HG02885 (cell line): ENCODE data around the gene ATXN1.
A peak's percentile ranks its signal among the peaks of the same experiment; 100 is the strongest.

Experiments
- ATAC-seq: cut with Tn5 transposase; IDR thresholded peaks from one replicate; pipeline ENCODE4 v1.9.1; 2021; ENCODE audit warnings: mild to moderate bottlenecking; ENCODE audit not compliant: unreplicated experiment, poor library complexity

Gene ATXN1

DNA sequence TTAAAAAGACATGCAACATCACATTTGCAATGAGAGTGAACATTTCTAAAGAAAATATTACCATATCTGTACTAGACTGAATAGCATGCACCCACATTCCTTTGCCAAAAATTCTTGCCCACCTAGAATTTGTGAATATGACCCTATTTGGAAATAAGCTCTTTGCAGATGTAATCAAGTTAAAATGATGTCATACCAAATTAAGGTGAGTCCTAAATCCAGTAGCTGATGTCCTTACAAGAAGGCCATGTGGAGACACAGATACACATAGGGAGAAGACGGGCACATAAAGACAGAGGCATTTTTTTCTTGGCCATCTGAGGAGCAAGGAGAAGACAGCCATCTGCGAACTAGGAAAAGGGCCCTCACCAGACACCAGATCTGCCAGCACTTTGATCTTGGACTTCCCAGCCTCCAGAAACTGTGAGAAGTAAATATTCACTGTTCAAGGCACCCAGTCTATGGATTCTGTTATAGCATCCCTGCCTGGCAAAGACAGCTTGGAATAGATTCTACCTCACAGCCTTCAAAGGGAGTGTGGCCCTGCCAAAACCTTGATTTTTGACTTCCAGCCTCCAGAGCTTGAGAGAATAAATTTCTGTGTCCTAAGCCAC is 22.8 kb upstream of the ATXN1 start:
- ATAC-seq, result no peak

DNA sequence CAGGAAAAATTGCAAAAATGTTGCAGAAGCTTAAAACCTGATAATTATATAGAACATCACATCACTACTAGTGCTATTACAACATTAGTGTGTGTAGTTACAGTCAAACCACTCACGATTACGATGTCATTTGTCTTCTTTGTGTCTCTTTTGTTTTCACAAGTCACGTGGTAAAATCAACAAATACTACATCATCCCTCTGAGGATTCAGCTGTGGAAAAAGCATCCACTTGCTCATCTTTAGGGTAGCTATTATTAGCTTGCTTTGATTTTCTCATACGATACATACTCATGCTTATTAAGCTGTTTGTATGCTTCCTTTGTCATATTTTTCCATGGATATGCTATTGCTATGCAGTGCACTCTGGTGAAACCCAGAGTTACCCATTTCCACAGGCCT is 22.2 kb upstream of the ATXN1 start:
- no peak for ATAC-seq

DNA sequence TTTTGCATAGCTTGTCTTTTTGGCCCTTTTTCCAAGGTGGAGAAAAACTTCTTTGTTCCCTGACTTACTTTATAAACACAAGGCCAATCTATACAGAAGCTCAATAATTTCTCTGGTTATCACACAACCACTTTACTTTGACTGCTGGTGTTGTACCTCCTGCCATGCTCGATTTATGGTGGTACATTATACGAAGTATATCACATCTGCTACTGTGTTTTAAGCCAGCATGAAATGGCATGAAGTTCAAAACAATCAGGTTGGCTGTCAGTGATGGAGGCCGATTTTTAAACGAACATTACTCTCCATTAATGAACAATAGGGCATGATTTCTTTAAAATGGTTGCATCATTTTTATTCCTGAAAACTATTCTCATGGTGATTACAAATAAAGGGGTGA is 21.0 kb upstream of the ATXN1 start:
- no peak for ATAC-seq

DNA sequence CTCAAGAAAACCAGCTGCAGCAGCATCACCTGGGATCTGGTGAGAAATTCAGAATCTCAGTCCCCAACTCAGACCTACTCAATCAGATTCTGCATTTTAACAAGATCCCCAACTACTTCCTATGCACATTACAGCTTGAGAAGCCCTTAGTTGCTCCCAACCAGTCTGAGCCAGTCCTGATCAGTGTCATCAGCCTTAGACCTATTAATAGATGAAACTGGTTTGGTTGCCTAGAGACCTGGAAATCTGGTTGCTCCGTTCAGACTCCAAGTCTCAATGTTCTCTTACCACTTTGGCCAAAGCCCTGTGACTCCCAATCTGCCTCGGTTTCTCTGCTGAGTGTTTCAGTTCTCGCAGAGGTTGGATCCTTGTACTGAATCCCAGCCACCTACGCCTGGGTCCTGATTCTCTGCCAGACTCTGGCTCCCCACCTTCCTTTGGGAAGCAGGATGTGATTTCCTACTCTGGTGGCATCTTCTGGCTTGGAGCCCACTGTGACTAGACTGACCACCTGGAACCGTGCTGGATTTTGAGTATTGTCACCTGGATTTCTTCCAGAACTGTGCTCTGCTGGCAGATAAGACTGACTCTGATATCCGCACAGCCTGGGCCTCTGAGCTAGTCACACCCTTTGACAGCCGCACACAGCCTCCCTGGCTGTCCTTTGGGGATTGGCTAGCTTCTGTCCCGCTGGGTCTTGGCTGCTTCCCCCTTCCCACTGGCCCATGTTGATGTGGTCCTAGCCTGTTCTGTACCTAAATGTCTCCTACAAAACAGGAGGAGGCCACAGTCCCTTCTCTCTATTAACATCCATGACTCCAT is 20.3 kb upstream of the ATXN1 start:
- ATAC-seq, result no peak

DNA sequence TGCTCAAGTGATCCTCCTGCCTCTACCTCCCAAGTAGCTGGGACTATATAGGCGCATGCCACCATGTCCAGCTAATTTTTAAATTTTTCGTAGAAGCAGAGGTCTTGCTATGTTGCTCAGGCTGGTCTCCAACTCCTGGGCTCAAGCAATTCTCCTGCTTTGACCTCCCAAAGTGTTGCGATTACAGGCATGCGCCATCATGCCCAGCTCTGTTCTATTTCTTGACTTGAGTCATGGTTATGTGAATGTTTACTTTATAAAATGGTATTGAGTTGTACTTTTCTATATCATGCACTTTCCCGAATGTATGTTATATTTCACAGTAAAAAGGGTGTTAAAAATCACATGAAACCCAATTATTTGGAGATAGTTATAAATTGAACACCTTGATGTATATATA is 17.3 kb upstream of the ATXN1 start:
- ATAC-seq, result no peak

DNA sequence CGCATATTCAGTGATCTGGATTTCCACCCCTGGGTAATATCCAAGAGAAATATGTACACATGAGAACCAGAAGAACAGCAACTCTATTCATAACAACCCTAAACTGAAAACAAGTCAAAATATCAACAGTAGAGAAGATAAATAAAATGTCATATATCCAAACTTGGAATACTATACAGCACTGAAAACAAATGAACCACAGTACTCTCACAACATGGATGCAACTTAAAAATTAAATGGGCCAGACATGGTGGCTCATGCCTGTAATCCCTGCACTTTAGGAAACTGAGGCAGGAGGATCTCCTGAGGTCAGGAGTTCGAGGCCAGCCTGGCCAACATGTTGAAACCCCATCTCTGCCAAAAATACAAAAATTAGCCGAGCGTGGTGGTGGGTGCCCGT is 16.5 kb upstream of the ATXN1 start:
- no peak for ATAC-seq

DNA sequence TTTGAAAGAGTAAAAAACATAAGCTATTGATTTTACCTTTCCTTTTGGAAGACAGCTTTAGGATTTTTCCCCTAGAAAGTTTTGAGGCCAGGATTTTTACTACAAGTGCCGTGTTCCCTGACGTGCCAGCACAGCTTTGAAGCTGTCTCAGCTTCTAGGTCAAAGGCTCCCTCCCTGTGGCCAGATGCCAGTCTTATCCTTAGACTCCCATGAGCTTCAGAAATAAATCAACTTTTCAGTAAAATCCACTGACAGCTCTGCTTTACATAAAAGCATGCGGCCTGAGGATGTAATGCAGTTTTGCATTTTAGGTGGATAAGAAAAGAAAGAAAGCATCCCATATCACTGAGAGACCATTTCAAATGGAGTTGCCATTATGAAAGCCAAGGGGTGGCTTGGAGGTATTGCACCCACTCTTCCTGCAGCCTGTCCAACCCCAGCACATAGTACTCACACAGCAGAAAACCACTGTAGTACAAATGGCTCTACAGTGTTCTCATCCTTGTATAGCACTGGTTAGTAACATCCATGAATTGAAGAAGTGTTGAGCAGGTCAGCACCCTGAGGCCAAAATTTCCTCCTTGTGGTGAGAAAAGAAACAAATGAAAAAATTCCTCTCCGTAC is 15.2 kb upstream of the ATXN1 start:
- no peak for ATAC-seq

DNA sequence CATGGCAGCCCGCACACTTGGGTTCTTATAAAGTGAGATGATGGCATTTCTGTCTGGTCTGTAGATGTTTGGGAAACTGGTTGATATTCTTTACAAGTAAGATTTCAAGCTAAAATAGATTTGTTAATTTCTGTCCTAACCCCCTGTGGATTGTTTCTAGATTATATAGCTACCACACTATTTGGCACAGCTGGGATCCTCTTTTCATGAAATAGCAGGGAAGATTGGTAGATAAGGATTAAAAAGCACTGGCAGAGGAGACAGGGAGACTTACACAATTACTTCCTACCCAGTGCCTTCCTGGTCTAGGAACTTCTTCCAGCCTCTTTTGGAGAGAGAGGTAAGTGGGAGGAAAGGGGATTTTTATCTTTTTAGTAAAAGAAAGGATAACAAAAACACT is 13.2 kb upstream of the ATXN1 start:
- ATAC-seq, result no peak

DNA sequence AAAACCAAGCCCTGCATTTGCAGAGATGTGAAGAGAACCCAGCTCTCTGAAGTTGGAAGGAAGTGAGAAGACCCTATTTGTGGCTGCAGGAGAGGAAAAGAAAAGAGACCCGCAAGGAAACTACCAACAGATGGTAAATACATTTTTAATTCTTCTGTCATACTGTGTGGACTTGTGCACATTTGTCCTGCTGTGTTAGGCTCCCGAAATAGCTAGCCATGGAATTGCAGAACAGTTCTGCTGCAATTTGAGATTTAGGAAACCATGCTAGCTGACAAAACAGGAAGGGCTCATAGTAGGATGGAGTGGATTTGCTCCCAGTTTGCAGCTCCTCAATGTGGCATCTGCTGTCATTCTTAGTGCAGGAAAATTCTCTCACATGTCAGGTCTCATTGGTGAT is 12.1 kb upstream of the ATXN1 start:
- ATAC-seq, result no peak

DNA sequence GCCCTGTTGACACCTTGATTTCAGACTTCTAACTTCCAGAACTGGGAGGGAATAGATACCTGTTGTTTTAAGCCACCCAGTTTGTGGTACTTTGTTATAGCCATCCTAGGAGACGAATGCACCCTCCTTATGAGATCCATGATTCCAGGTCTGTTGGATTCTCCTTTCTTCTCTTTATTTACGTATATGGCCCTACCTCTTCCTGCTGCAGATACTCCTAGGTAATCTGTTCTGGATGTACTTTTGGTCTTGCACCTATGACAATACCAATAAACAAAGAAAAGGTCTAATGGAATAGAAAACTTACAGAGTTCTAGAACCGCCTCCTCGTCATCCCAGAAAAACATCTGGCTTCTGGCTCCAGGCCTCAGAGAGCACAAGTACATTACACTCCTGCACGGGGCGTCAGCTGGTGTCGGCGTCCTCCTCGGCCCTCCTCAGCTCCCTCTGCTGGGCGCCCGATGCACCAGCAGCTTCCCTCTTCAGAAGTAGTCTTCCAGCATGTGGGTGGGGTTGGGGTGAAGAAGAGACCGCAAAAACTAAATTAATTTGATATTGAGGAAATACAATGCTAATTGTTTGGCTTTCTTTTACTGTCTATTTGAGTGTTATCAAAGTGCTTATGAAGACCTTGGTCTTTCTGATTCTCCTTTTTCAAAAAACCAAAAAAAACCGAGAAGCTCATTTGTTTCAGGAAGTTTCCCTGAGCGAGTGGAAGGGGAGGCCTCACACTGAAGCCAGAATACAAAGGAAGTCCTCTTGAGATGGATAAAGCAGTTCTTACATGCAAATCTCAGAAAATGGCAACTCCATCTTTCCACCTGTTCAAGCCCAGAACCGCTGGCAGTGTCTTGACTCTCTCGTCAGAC is 9.7 kb upstream of the ATXN1 start:
- peak; percentile 96 for ATAC-seq

DNA sequence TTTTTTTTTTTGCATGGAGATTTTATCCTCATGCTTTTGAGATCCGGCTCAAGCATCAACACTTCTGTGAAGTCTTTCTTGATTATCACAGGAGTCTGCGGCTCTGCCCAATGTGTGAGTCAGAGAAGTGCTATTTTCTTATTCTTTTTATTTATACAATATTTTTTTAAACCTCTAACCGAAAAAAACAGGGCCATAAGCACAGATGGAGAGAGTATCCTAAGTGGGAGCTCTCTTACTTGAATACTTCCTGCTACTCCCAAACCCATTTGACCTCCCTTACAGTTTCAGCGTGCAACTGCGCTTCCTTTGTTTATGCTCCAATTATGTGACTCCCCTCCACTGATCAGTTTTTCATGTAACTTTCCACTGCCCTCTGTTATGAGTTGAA is 8.7 kb upstream of the ATXN1 start:
- ATAC-seq, result no peak

DNA sequence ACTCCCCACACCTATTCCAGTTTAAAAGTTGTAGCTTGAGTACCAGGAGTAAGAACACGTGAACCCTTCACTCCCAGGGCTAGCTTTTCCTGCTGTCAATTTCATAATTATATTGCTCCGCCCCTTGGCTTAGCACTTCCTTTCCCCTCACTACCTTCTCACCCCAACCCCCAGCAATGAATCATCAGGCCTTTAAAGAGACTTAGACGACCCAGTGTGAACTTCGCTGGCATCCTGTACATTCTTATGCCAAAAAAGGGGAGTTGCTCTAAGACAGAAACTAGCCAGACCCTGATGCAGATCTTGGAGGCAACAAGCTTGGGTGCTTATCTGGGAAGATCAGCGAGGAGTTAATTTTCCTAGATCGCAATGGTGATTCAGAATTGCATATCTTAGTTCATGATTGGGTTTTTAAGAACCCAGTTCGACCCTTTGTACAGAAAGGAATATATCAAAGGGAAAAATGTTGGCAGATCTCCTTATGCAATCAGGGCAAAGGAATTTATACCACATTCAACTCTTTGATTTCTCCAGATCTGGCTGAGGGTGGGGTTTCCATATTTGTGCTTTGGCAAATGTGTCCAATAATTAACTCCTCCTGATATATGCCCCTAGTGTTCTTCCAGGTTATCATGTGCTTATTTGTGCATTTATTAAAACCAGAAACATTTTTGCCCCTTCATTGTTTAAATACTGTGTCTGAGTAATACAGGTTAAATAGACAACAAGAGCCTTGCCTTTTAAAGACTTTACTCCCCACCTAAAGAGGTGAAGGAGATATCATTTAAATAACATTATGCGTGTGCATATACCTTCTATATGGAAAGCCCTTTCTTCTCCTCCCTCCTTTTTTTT is 8.1 kb upstream of the ATXN1 start:
- ATAC-seq, result no peak

DNA sequence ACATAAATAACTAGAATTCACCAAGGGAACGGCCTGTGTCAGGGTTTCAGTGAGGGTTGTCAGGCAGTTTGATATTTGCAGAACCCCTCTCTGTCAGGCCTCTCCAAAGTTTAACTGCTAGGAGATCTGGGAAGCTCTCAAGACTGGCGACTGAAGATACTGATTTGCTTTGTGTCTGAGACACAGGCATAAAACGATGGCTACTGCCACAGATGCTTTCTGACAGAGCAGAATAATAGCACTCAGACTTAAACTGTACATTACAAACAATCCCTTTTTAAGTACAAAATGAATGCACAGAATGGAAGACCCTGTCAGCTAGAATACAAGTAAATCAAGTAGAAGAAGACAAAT is 7.2 kb upstream of the ATXN1 start:
- ATAC-seq, result no peak

DNA sequence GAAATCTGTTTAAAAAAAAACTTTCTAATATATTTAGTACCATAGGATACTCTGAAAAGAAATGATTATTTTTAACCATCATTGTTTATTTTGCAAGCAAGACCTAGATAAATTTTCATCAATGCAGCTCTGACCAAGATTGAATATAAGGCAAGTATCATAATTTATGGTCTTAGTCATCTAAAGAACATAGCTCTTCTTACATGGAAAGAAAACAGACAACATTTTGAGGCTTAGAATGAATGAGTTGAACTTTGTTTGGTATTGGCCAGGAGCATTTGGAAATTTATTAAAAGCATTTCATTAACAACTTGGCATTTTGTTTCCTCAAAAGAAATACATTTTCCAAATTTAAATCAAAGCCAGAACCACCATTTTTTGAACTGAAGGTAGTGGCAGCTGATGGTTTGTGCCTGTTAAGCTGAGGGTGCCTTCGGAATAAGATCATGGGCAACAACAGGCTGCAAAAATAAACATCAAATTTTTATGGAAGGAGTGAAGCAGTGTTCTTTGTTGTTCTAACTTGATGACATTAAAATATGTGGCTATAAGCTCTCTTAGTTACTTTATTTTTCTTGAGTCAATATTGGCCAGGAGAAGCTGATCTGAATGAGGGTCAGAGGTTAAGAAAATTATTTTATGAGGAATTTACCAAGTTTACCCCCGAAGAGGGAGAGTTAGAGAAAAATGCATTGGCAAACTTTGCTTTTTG is 6.7 kb upstream of the ATXN1 start:
- ATAC-seq, result no peak

DNA sequence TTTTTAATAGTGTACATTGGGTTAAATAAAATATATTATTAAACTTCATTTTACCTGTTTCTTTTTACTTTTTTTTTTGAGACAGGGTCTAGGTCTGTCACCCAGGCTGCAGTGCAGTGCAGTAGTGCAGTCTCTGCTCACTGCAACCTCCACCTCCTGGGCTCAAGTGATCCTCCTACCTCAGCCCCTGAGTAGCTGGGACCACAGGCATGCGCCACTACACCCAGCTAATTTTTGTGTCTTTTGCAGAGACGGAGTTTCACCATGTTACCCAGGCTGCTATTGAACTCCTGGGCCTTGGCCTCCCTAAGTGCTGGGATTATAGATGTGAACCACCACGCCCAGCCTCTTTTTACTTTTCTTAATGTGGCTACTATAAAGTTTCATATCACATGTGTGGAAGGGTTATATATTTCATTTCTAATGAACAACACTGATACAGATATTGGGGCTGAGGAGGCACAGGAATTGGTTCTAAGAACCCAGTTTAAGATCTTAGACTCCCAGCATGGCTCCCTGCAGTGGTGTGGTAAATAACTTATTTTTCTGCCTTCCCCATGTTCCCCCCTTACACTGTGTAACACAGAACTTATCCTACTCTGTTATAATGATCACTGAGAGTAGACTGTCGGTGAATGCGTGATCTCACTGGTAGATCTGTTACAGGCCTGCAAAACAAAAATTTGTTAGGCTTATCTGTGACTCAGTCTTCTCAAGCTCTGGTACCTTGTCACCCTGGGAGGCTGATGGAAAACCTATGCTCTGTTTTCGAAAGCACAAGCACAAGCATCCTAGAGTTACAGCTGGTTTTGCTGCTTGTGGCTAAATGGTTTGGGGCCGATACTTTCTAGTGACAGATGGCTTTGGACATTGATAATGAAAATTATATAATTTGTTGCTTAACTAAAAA is 5.8 kb upstream of the ATXN1 start:
- ATAC-seq, result no peak

DNA sequence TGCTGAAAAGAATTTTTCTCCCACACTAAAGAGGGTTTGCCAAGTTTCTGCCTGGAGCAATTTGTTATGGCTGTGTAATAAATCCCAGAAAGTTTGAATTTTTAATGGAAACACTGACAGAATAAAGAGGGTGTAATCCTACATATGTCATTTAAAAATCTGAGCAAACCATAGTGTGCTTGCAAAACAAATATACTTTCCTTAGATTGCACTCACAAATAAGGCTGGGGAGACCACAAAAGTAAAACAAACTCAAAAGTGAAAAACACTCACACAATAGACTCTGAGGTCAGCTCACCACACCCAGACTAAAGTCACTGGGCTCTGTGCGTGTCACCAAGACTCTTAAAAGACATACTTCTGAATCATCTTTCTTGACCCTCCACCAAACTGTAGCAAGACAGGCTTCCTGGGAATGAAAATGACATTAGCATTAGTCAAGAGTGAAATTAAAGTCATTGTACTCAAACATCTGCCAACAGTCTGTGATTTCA is 4.8 kb upstream of the ATXN1 start:
- ATAC-seq, result no peak

DNA sequence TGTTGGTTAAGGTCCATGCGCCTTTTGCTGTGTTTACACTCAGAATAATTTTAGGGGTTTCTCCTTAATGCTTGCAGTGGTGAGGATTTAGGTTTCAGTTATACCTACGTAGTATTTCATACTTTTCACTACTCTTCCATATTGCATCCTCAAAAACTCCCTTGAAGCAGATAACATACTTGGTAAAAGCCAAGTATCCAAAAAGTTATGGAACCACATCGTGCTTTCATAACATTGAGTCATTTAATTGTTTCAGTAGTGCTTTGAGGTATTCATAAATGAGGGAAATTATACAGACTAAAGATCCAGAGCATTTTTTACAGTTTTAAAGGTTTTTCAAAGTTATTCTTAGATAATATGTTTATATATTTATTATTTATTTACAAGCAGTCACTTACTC is 4.0 kb upstream of the ATXN1 start:
- no peak for ATAC-seq
